Mesenchymal stem cell (in vitro differentiated cells and primary cell): Measurements from ENCODE around the gene CACNB1.

Source experiments
- DNase-seq: peaks from one replicate; pipeline ENCODE4 v3.0.0-alpha.2; 2013
- H2AFZ ChIP-seq: one replicate; pipeline ENCODE4 v1.6.1; 2013; ENCODE audit warnings: low read depth, mild to moderate bottlenecking, control low read depth, inconsistent platforms, low read length, moderate library complexity
- H2AK5ac ChIP-seq: 2 replicates; pipeline ENCODE4 v1.6.1; 2013; ENCODE audit warnings: low read length, moderate library complexity, mild to moderate bottlenecking, inconsistent platforms; ENCODE audit not compliant: severe bottlenecking
- H2BK120ac ChIP-seq: one replicate; pipeline ENCODE4 v1.6.1; 2013; ENCODE audit warnings: low read depth, mild to moderate bottlenecking, inconsistent platforms, low read length, moderate library complexity
- H2BK12ac ChIP-seq, 2 experiments: one replicate each; pipeline ENCODE4 v1.6.1; 2013; ENCODE audit warnings: inconsistent platforms in 2 of 2, low read length in 2 of 2, mild to moderate bottlenecking in 2 of 2, moderate library complexity in 2 of 2, control low read depth in 1 of 2
- H2BK15ac ChIP-seq: one replicate; pipeline ENCODE4 v1.6.1; 2013; ENCODE audit warnings: mild to moderate bottlenecking, low read depth, inconsistent platforms; ENCODE audit not compliant: poor library complexity, severe bottlenecking
- H2BK5ac ChIP-seq: 2 replicates; pipeline ENCODE4 v1.6.1; 2013; ENCODE audit warnings: low read depth, mild to moderate bottlenecking, low read length, control low read depth, inconsistent platforms; ENCODE audit not compliant: poor library complexity, severe bottlenecking
- H3K14ac ChIP-seq, 2 experiments: one replicate each; pipeline ENCODE4 v1.6.1; 2013; ENCODE audit warnings: inconsistent platforms in 2 of 2, low read length in 2 of 2, control low read depth in 1 of 2, mild to moderate bottlenecking in 1 of 2, moderate library complexity in 1 of 2
- H3K18ac ChIP-seq, 2 experiments: one replicate each; pipeline ENCODE4 v1.6.1; 2013; ENCODE audit warnings: inconsistent platforms in 2 of 2, low read length in 2 of 2, control low read depth in 1 of 2, low read depth in 1 of 2, mild to moderate bottlenecking in 1 of 2
- H3K23ac ChIP-seq, 2 experiments: one replicate each; pipeline ENCODE4 v1.6.1; 2013; ENCODE audit warnings: inconsistent platforms in 2 of 2, low read length in 2 of 2, mild to moderate bottlenecking in 2 of 2, moderate library complexity in 2 of 2, control low read depth in 1 of 2
- H3K27ac ChIP-seq: 2 replicates; pipeline ENCODE4 v1.5.1; 2013; ENCODE audit warnings: mild to moderate bottlenecking, moderate library complexity, low read length, control low read depth, inconsistent platforms; ENCODE audit not compliant: poor library complexity, severe bottlenecking
- H3K27me3 ChIP-seq, 2 experiments: 2 replicates each; pipeline versions ENCODE4 v1.6.1 to v1.7.0; 2013; ENCODE audit warnings: low read length in 2 of 2, mild to moderate bottlenecking in 2 of 2, moderate library complexity in 2 of 2, control low read depth in 1 of 2, inconsistent platforms in 1 of 2; ENCODE audit not compliant: control insufficient read depth in 1 of 2, insufficient read depth in 1 of 2
- H3K36me3 ChIP-seq, 2 experiments: 2 replicates each; pipeline versions ENCODE4 v1.6.1 to v1.7.0; 2013; ENCODE audit warnings: low read length in 2 of 2, control low read depth in 1 of 2, inconsistent platforms in 1 of 2, low read depth in 1 of 2, mild to moderate bottlenecking in 1 of 2; ENCODE audit not compliant: insufficient read depth in 2 of 2, control insufficient read depth in 1 of 2
- H3K4ac ChIP-seq, 2 experiments: one replicate each; pipeline ENCODE4 v1.6.1; 2013; ENCODE audit warnings: inconsistent platforms in 2 of 2, low read length in 2 of 2, mild to moderate bottlenecking in 2 of 2, moderate library complexity in 2 of 2, control low read depth in 1 of 2, low read depth in 1 of 2
- H3K4me1 ChIP-seq: 2 replicates; pipeline ENCODE4 v1.6.1; 2013; ENCODE audit warnings: low read depth, low read length, control low read depth; ENCODE audit not compliant: control insufficient read depth, insufficient read depth
- H3K4me2 ChIP-seq: 2 replicates; pipeline ENCODE4 v1.6.1; 2013; ENCODE audit warnings: low read length, mild to moderate bottlenecking, inconsistent platforms; ENCODE audit not compliant: poor library complexity, severe bottlenecking
- H3K4me3 ChIP-seq, 2 experiments: 2 replicates each; pipeline versions ENCODE4 v1.5.1 to v1.7.0; 2013; ENCODE audit warnings: low read length in 2 of 2, mild to moderate bottlenecking in 2 of 2, control low read depth in 1 of 2, low read depth in 1 of 2; ENCODE audit not compliant: insufficient read depth in 1 of 2
- H3K79me1 ChIP-seq: replicated peaks from 2 replicates; pipeline ENCODE4 v1.6.1; 2013; ENCODE audit warnings: mild to moderate bottlenecking, control low read depth, low read length, inconsistent platforms; ENCODE audit not compliant: poor library complexity, severe bottlenecking
- H3K9ac ChIP-seq: 2 replicates; pipeline ENCODE4 v1.7.0; 2013; ENCODE audit warnings: mild to moderate bottlenecking, low read length, moderate library complexity
- H3K9me3 ChIP-seq: 2 replicates; pipeline ENCODE4 v1.7.0; 2013; ENCODE audit warnings: mild to moderate bottlenecking, low read length; ENCODE audit not compliant: control insufficient read depth
- H4K8ac ChIP-seq: one replicate; pipeline ENCODE4 v1.6.1; 2013; ENCODE audit warnings: inconsistent platforms, mild to moderate bottlenecking, low read length, moderate library complexity
- H4K91ac ChIP-seq: one replicate; pipeline ENCODE4 v1.6.1; 2013; ENCODE audit warnings: mild to moderate bottlenecking, low read length, inconsistent platforms
- WGBS: methylation state at CpG from one replicate; pipeline ENCODE4 v1.1.7; 2013; ENCODE audit warnings: mixed read lengths; 5-methylcytosine and 5-hydroxymethylcytosine counted together

The CACNB1 gene

DNA sequence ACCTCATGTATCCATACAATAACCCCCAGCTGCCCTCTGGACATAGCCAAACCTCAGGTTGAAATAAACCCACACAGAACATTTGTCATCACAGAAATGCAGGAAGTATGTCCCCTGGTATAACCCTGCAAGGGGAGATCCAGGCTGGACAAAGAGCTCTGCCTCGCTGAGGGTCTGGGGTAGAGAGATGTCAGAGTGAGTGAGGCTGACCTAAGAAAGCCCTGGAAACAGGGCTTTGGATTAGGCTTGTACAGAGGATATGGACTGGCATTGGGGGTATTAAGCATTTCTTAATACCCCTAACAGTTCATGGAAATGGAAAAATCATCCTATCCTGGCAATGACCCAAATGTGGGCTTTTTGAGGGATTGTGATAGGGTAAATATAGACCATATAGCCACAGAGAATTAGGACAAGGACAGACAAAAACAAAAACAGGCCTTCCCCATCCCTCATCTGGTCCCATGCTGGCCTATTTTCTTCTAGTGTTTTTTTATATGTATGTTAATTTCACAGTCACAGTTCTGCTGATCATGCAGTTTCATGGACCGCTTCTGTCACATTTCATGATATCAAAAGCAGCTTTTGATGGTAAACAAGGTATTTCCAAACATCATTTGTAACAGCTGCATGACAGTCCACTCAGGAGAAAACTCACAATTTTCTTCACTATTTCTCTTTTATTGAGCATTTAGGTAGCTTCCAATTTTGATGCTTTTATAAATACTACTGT is 72.2 kb downstream of the CACNB1 start:
- Histone ChIP-seq H2BK120ac (no peak overlapping the region), H3K27me3 (no peaks in the 10 kb centered on the region), H4K91ac (no peak overlapping the region), H3K4me1 (no peaks in the 10 kb centered on the region), H2BK5ac (no peak overlapping the region), H3K4me2 (no peak overlapping the region), H3K14ac (no peak overlapping the region), H3K9ac (no peak overlapping the region), H2BK15ac (no peak overlapping the region), H3K23ac (no peak overlapping the region), H2AFZ (no peak overlapping the region), H3K18ac (no peak overlapping the region), H2BK12ac (no peak overlapping the region), H3K4ac (no peak overlapping the region), H4K8ac (no peak overlapping the region), H3K4me3 (no peak overlapping the region), H3K27ac (no peak overlapping the region), H2AK5ac (no peak overlapping the region), H3K79me1 (no peaks in the 10 kb centered on the region), H3K9me3 (no peaks in the 10 kb centered on the region), H3K36me3 (peaks cover 0 to 3% of the 10 kb centered on the region in 2 experiments)
- no peak for DNase-seq
- 74% methylated on average over 2 of the region's 2 CpGs for WGBS

DNA sequence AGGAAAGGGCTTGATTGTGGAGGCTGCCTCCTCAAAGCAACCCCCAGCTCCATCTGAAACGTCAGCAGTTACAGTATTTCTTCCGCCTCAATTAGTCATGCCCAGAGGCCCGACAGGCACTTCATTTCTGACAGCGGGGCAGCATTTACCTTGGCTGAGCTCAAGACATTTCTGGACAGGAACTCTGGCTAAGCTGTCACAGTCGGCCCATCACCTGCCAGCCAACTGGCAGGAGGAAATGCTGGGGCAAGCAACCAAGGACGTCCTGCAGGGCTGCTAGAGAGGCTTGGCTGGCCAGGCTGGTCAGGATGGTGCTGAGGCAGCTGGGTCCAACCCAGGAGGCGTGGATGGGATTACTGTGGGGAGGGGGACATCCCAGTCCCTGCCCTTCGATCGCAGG is 73.8 kb downstream of the CACNB1 start:
- H3K27ac ChIP-seq, result no peak overlapping the region
- no peak overlapping the region for H4K8ac ChIP-seq
- H2BK15ac ChIP-seq, result peak overlapping the region; percentile 56
- H3K79me1 ChIP-seq, result no peaks in the 10 kb centered on the region
- no peak overlapping the region for H3K9ac ChIP-seq
- no peak overlapping the region for H2BK5ac ChIP-seq
- no peak overlapping the region for H3K4me3 ChIP-seq
- H3K36me3 ChIP-seq, result peaks cover 0 to 3% of the 10 kb centered on the region in 2 experiments
- H3K27me3 ChIP-seq, result no peaks in the 10 kb centered on the region
- 85% methylated on average over 9 of the region's 9 CpGs for WGBS
- no peak overlapping the region for H4K91ac ChIP-seq
- H2BK12ac ChIP-seq, result no peak overlapping the region
- no peak overlapping the region for H3K4me2 ChIP-seq
- H2BK120ac ChIP-seq, result no peak overlapping the region
- no peak overlapping the region for H2AK5ac ChIP-seq
- DNase-seq, result no peak
- no peaks in the 10 kb centered on the region for H3K4me1 ChIP-seq
- H3K23ac ChIP-seq, result no peak overlapping the region
- no peak overlapping the region for H3K14ac ChIP-seq
- H2AFZ ChIP-seq, result no peak overlapping the region
- H3K18ac ChIP-seq, result no peak overlapping the region
- H3K9me3 ChIP-seq, result no peaks in the 10 kb centered on the region
- H3K4ac ChIP-seq, result no peak overlapping the region
